Breast epithelium (tissue), 4 donors: Measurements from ENCODE around the gene IDH3A. TPM values are rescaled to one million over a fixed set of nuclear protein-coding genes. Genes with fewer than 3 reads are reported as not detected.
A peak's percentile ranks its signal among the peaks of the same experiment; 100 is the strongest.

Source experiments
- DNase-seq, 2 donors: peaks; one replicate each; pipeline ENCODE4 v3.0.0-alpha.2; 2019; ENCODE audit warnings: low spot score in 2 of 2
- H3K27ac ChIP-seq, 2 donors: fragments of 200-600 bp; sonication (generic) in 1 of 2; one replicate each; pipeline ENCODE4 v1.5.1; 2016 to 2019; ENCODE audit warnings: mild to moderate bottlenecking in 1 of 2
- H3K27me3 ChIP-seq, 2 donors: fragments of 200-600 bp; sonication (generic) in 1 of 2; one replicate each; pipeline versions ENCODE4 v1.5.1 to v1.6.0; 2017 to 2019; ENCODE audit warnings: control low read depth in 1 of 2, mild to moderate bottlenecking in 1 of 2
- H3K36me3 ChIP-seq: fragments of 200-600 bp; one replicate; pipeline ENCODE4 v1.5.1; 2019
- H3K4me1 ChIP-seq, 2 donors: fragments of 200-600 bp; sonication (generic); one replicate each; pipeline ENCODE4 v1.5.1; 2016 to 2019; ENCODE audit warnings: control low read depth in 1 of 2
- H3K4me3 ChIP-seq, 3 donors: fragments of 200-600 bp; sonication (generic); 1 replicate in 2 of 3; 2 replicates in 1 of 3; pipeline ENCODE4 v1.5.1; 2016 to 2019; ENCODE audit warnings: mild to moderate bottlenecking in 3 of 3, moderate library complexity in 2 of 3
- H3K9me3 ChIP-seq, 2 donors: fragments of 200-600 bp; sonication (generic) in 1 of 2; one replicate each; pipeline ENCODE4 v1.5.1; 2016 to 2019; ENCODE audit warnings: control low read depth in 1 of 2
- CTCF ChIP-seq, 3 donors: fragments of 450-650 bp; IDR thresholded peaks; one replicate each; pipeline ENCODE4 v1.5.1; 2016 to 2017; ENCODE audit warnings: antibody characterized with exemption in 3 of 3, mild to moderate bottlenecking in 3 of 3, moderate library complexity in 3 of 3
- POLR2A ChIP-seq: fragments of 450-650 bp; IDR thresholded peaks from one replicate; pipeline ENCODE4 v1.6.1; 2016; ENCODE audit warnings: antibody characterized with exemption, mild to moderate bottlenecking, moderate library complexity
- POLR2AphosphoS5 ChIP-seq, 3 donors: sonication (generic); formaldehyde crosslinking; IDR thresholded peaks; one replicate each; pipeline ENCODE4 v1.6.1; 2017; ENCODE audit warnings: antibody characterized with exemption in 3 of 3
- intact Hi-C: fragments of 100-400 bp; cut with DNase I; formaldehyde crosslinking; loops from one replicate; pipeline ENCODE4 v1.15.1; 2023; ENCODE audit warnings: low total_unique reads
- total RNA-seq, 3 donors: library from RNA; depleted of rRNA; stranded (reverse); fragments of >200 nt; gene quantifications; one replicate each; pipeline ENCODE4 v1.1.0, GENCODE V29; 2016

Gene IDH3A
- 10 to 100 TPM; 44.2 to 63.2 (median 52.0) TPM for total RNA-seq

- H3K4me1 ChIP-seq, result peaks cover 0 to 9% of the 10 kb centered on the region in 2 donors
- peak within 1 kb of the TSS; percentile 73 to 91 (median 85) for H3K4me3 ChIP-seq
- H3K9me3 ChIP-seq, result no peaks in the 10 kb centered on the region
- peak; percentile 97 to 100 for DNase-seq
- H3K27me3 ChIP-seq, result no peaks in the 10 kb centered on the region
- H3K27ac ChIP-seq, result peak within 1 kb of the TSS; percentile 79 to 81
- TF ChIP-seq POLR2A, result peak; percentile 22
- peak; percentile 48 to 81 (median 61) for TF ChIP-seq POLR2AphosphoS5 (IDR thresholded peaks at IDR 0.05)
- peak in 1 of 3 donors; percentile 8 for TF ChIP-seq CTCF (IDR thresholded peaks at IDR 0.05)
- H3K36me3 ChIP-seq, result no peaks in the 10 kb centered on the region
- intact Hi-C loops, result loop anchor here (2.0 kb wide), 1 partner anchor 48 kb away; no protein-coding TSS in a partner anchor
Observed at GRCh38 chr15:78149068-78149804, at the start of gene IDH3A. Gene IDH3A, plus strand, starts transcription at chr15:78149362. Its CDS starts 42 bp downstream, at chr15:78149404.

GRCh38 chr15:78100886-78101285 is 48.3 kb upstream of the IDH3A start:
- DNase-seq, result no peak

GRCh38 chr15:78101423-78102105 is 47.6 kb upstream of the IDH3A start:
- Histone ChIP-seq H3K4me3 (no peak overlapping the region), H3K9me3 (no peaks in the 10 kb centered on the region), H3K4me1 (no peaks in the 10 kb centered on the region), H3K27ac (no peak overlapping the region), H3K27me3 (no peaks in the 10 kb centered on the region), H3K36me3 (no peaks in the 10 kb centered on the region)
- no peak for DNase-seq
- intact Hi-C loops, result no loop called here
- TF ChIP-seq POLR2AphosphoS5 (IDR thresholded peaks at IDR 0.05), result no peak
- TF ChIP-seq POLR2A, result no peak
- no peak for TF ChIP-seq CTCF (IDR thresholded peaks at IDR 0.05)

More at GRCh38 chr15:78100886-78101285, 48.3 kb upstream of the IDH3A start:
- no peaks in the 10 kb centered on the region for H3K27me3 ChIP-seq
- TF ChIP-seq POLR2AphosphoS5 (IDR thresholded peaks at IDR 0.05) (no peak), CTCF (IDR thresholded peaks at IDR 0.05) (no peak), POLR2A (no peak)
- no peaks in the 10 kb centered on the region for H3K36me3 ChIP-seq
- H3K27ac ChIP-seq, result no peak overlapping the region
- no peaks in the 10 kb centered on the region for H3K9me3 ChIP-seq
- H3K4me1 ChIP-seq, result no peaks in the 10 kb centered on the region
- H3K4me3 ChIP-seq, result no peak overlapping the region
- intact Hi-C loops, result no loop called here

GRCh38 chr15:78102211-78102610 is 47.0 kb upstream of the IDH3A start:
- no peaks in the 10 kb centered on the region for H3K4me1 ChIP-seq
- DNase-seq, result no peak
- no peaks in the 10 kb centered on the region for H3K9me3 ChIP-seq
- TF ChIP-seq POLR2A (no peak), CTCF (IDR thresholded peaks at IDR 0.05) (no peak), POLR2AphosphoS5 (IDR thresholded peaks at IDR 0.05) (no peak)
- H3K36me3 ChIP-seq, result no peaks in the 10 kb centered on the region
- no peak overlapping the region for H3K27ac ChIP-seq
- H3K4me3 ChIP-seq, result no peak overlapping the region
- intact Hi-C loops, result no loop called here
- no peaks in the 10 kb centered on the region for H3K27me3 ChIP-seq

- H3K9me3 ChIP-seq, result no peaks in the 10 kb centered on the region
- H3K4me3 ChIP-seq, result no peak overlapping the region
- no peaks in the 10 kb centered on the region for H3K27me3 ChIP-seq
- intact Hi-C loops, result no loop called here
- no peaks in the 10 kb centered on the region for H3K4me1 ChIP-seq
- DNase-seq, result no peak
- TF ChIP-seq POLR2AphosphoS5 (IDR thresholded peaks at IDR 0.05) (no peak), POLR2A (no peak), CTCF (IDR thresholded peaks at IDR 0.05) (no peak)
- no peaks in the 10 kb centered on the region for H3K36me3 ChIP-seq
- H3K27ac ChIP-seq, result no peak overlapping the region
Observed at GRCh38 chr15:78102741-78103140, 46.4 kb upstream of the IDH3A start.
